Activated effector memory CD4-positive, alpha-beta T cell treated with anti-CD3 and anti-CD28 coated beads, Interleukin-2, amount 50 U/mL, for 16 hours (primary cell): ENCODE data around the gene ZNF536.
"Not testable (repeated sequence)": the region's sequence is repeated elsewhere in the genome, so short reads cannot be mapped to it uniquely, and the experiment has no call there.

ENCODE experiments used
- DNase-seq: peaks from one replicate; pipeline ENCODE4 v3.0.0-alpha.2; 2020

Gene ZNF536

GRCh38 chr19:30420881-30421280, 48.7 kb downstream of the ZNF536 start:
- no peak for DNase-seq

DNA sequence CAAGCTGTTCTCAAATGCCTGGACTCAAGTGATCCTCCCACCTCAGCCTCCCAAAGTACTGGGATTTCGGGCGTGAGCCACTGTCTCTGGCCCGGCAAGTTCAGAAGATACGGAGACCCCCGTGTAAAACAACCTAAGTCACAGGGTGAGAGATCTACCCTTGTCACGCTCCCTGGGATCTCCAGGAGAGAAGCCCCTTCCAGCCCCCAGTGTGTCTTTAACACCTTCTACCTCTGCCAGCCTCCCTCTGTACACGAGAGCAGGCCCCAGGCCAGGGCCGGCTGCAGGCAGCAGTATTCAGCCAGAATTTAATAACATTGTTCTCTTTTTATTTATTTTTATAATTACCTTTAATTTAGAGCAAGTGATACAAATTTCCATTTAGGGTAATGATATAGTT, 49.4 kb downstream of the ZNF536 start:
- no peak for DNase-seq

DNA sequence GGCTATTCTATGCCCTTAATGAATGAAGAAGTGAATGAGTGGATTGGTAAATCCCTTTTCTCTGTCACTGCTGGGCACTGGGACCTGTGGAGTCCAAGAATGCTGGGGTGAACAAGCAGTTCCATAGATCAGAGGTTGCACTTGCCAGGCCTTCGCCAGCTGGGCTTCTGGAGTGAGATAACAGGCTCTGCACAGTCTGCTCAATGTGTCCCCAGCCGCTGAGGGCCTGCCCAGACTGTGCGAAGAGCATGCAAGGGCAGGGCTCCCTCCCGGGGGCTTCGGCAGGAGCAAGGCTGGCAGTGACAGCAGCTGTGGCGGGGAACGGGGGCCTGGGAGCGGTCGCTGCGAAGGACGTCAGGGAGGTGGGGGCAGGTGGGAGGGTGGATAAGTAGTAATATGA, 51.3 kb downstream of the ZNF536 start:
- no peak for DNase-seq

DNA sequence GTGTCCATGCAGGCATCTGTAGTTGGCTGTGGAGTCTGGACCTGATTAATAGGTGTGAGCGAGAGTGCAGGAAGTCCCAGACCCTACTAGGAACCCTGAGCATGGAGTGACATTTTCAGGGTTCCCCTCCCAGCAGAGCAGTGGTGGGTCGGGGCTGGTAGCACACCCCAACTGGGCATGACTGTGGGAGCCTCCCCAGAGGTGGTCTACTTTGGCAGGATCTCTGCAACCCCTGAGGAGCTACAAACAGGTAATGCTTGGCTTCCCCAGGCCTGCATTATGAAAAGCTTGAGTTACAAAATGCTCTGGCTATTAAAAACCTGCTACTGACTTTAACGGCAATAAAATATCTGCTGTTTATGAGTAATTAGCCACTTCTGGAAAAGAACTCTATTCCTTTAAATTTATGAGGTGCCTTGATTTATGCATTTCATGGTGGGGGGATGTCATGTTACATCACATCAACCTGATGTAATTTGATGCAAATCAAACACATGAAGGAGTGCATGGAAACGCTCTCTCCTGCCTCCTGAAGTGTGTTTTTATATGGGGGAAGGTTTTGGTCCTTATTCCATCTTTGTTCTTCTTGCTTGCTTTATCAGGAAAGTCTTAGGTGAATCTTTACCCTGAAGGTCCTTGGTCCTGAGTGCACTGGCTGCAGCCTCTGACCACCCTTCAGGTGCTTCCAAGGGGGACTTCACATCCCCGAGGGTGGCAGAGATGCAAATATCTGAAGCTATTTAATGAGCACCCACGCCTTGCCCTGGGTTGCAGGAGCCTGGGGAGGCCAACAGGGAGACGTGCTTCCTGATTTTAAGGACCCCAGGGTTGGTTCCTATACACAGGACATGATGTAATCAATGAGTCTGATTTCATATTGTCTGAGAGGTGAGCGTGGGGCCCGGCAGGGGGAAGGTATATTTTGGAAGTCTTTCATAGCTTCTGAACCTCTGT, 54.0 kb downstream of the ZNF536 start:
- DNase-seq: no peak

DNA sequence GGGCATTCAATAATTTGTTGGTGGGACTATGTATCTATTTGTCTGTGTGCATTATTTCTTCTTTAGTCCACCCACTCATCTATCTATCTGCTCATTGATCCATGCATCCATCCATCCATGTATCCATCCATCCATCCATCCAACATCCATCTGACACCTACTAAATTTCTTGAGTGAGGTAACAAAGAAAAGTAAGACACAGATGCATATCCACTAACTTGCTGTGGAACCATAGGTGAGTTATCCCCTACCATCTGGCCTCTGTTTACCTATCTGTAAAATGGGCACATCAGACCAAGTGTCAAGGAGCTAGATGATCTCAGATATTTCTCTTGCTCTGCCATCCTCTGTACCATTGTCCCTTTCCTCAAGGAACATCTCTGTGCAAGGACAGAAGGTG, 54.7 kb downstream of the ZNF536 start:
- no peak for DNase-seq

GRCh38 chr19:30428092-30428680, 56.0 kb downstream of the ZNF536 start:
- DNase-seq: no peak

DNA sequence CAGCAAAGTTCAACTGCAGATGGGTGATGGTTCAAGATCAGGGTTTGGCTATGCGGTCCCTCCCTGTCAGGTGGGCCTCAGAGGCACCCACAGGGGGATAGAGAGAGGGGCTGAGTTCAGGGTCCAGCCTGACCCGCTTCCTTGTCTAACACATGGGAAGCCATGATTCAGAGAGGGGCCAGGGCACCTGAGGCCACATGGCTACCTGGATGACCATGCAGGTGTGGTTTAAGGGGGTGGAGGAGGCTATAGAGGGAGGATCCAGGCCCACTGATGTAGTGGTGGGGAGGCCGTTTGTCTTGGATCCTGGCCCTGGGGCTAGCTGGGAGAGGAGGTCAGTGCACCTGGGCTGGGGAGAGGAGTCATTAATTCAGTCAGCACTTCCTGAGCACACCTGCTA, 56.7 kb downstream of the ZNF536 start:
- DNase-seq: no peak

GRCh38 chr19:30430206-30430734, 58.1 kb downstream of the ZNF536 start:
- no peak for DNase-seq

DNA sequence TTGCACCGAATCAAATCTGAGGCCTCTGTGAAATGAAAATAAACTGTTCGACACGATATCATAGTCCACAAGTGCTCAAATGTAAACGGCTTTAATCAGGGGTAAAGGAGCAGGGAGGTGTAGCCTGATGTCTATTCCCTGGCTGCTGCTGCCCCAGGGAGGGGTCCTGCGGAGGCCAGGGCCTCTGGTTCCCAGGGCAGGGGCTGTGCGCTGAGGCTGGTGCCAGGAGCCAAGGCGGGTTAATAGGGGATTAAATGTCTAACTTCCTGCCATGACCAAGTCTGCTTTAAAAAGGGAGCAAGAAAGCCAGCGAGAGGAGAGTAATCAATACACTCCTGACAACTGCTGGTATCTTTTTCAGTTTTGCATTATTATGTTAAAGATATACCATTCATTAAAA, 59.4 kb downstream of the ZNF536 start:
- DNase-seq: no peak

GRCh38 chr19:30434797-30435594, 62.8 kb downstream of the ZNF536 start:
- no peak for DNase-seq

DNA sequence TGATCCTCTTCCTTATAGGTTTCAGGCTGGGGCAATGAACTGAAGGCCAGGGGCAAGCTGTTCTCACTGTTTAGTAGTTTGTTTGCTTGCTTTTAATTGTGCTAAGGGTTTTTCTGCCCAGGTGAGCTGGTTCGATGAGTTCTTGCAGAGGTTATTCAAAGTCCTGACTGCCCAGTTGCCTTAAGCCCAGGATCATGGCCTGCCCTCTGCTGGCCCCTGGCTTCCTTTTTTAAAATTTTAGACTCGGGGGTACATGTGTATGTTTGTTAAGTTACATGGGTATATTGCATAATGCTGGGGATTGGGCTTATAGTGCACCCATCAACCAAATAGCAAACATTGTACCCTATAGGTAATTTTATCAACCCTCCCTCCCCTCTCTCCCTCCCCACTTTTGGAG, 65.7 kb downstream of the ZNF536 start:
- no peak for DNase-seq

DNA sequence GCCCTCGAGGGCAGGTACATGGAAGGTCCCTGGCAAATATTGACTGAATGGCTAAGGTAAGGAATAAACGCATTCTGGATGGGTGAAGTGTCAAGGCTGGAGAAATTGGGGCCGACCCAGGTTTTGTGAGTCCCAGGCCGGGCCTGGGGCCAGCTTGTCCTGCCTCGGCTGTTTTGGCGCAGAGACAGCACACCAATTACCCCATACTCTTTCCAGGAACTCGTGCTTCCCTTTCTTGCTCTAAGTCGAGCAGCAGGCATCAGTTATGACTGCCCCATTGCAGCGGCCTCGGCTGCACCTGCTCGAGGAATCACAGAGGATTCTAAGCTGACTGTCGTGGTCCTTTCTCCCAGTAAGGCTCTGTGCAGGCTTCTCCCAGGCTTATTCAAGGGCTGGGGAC, 67.1 kb downstream of the ZNF536 start:
- no peak for DNase-seq

DNA sequence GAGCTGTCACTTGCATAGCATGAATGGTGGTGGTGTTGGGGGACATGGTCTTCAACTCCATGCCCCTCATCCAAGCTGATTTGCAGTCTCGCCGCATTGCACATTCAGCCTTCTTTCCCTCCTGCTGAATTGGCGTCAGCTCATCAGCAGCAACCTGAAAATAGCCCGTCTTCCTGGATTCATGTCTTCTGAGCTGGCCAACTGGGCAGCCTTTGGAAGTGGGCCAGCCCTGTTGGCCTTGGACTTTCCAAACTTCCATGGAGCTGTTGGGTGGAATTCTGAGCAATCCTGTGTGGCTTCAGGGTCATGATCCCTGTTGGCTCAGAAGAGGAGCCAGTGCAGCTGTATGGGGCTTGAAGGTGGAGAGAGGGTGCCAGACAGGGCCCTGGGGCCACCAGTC, 68.8 kb downstream of the ZNF536 start:
- no peak for DNase-seq

DNA sequence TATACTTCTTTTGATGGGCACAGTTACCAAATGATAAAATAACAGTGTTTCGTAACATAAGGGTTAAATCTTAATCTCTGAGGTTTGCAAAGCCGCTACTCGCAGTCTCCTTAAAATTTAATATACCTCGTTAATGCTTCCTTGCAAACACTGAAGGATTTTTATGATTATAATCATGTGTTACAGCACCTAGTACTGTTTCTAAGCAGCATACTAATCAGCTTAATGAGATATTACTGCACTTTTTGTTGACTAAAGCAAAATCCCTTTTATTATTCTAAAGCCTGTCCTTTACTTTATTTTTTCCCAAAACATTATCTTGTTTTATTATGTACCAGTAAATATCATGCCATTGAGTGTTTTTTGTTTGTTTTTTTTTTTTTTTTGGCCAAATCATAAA, 70.5 kb downstream of the ZNF536 start:
- DNase-seq: no peak

DNA sequence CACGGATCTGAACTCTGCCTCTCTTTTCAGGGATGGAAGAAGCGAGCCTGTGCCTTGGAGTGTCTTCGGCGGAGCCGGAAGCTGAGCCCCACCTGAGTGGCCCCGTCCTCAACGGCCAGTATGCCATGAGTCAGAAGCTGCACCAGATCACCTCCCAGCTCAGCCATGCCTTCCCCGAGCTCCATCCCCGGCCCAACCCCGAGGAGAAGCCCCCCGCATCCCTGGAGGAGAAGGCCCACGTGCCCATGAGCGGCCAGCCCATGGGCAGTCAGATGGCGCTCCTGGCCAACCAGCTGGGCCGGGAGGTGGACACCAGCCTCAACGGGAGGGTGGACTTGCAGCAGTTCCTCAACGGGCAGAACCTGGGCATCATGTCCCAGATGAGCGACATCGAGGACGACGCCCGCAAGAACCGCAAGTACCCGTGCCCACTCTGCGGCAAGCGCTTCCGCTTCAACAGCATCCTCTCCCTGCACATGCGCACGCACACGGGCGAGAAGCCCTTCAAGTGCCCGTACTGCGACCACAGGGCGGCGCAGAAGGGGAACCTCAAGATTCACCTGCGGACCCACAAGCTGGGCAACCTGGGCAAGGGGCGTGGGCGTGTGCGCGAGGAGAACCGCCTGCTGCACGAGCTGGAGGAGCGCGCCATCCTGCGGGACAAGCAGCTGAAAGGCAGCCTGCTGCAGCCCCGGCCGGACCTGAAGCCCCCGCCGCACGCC, 71.5 kb downstream of the ZNF536 start:
- no peak for DNase-seq

DNA sequence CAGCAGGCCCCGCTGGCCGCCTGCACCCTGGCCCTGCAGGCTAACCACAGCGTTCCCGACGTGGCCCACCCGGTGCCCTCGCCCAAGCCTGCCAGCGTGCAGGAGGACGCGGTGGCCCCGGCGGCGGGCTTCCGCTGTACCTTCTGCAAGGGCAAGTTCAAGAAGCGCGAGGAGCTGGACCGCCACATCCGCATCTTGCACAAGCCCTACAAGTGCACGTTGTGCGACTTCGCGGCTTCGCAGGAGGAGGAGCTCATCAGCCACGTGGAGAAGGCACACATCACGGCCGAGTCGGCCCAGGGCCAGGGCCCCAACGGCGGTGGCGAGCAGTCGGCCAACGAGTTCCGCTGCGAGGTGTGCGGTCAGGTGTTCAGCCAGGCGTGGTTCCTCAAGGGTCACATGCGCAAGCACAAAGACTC, 72.1 kb downstream of the ZNF536 start:
- DNase-seq: no peak

- no peak for DNase-seq
These were observed 72.6 kb downstream of the ZNF536 start for GRCh38 chr19:30444686-30445232.

- DNase-seq: no peak
These were observed 73.2 kb downstream of the ZNF536 start for GRCh38 chr19:30445385-30445784.

DNA sequence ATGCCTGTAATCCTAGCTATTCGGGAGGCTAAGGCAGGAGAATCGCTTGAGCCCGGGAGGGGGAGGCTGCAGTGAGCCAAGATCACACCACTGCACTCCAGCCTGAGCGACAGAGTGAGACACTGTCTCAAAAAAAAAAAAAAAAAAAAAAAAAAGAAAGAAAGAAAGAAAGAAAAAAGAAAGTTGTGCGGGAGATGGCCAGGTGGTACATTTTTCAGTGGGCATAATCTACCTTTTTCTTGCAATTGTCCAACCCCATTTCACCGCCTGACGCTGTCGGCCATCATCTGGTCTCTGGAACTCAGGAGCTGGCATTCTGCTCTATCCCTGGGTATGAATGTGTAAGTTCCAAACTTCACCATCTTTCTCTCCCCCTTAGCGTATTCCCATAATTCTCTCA, 73.9 kb downstream of the ZNF536 start:
- not testable (repeated sequence) for DNase-seq

DNA sequence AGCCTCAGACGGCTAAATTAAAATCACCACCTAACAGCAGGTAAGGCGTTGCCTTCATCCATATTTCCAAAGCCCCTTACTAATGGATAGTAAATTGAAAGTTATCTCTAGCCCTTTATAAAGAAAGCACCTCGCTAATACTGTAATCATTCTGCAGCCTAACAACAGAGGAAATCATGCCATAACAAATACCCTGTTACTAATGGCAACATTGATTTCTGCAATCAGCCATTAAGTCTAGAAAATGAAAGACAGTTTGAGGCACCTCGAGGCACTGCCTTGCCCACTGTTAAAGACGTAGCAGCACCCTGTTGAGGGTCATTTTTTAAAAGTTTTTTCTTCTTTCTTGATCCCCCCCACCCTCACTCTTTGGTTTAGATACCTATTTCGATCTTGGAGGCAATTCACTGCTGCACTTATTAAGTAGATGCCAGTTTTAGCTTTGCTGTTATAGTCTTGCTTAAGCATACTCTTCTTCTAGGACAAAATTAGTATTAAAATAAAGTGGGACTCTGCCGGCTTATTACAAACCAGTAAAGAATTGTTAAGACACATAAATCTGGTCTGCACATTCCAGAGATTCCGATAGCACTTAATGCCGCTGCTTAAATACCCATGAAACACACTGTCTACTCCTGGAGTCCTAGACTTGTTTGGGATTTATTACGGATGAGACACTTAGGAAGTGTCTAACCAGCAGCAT, 74.8 kb downstream of the ZNF536 start:
- no peak for DNase-seq

DNA sequence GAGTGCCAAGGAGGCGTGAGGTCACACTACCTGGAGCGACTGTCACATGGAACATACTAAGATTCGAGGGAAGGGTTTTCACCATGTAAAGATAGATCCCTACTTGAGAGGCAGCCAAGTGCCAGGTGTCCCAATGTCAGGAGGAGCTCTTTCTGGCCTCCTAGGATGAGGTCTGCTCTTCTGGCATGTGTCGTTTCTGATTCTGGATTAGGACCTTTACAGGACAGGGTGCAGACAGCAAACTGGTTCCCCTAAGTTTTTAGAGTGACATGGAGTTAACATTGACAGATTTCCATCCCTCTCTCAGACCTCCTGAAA, 75.3 kb downstream of the ZNF536 start:
- DNase-seq: no peak
